HG03066 (cell line): ENCODE measurements around the gene CCDC27.

Experiments
- ATAC-seq: cut with Tn5 transposase; IDR thresholded peaks from one replicate; pipeline ENCODE4 v1.9.1; 2021; ENCODE audit warnings: low read depth; ENCODE audit not compliant: unreplicated experiment

The CCDC27 gene

GRCh38 chr1:3773572-3774275 lies 21.5 kb downstream of the CCDC27 start:
- no peak for ATAC-seq

GRCh38 chr1:3774276-3774945 lies 22.2 kb downstream of the CCDC27 start:
- ATAC-seq, result no peak

GRCh38 chr1:3774946-3775489 lies 22.8 kb downstream of the CCDC27 start:
- ATAC-seq, result no peak

GRCh38 chr1:3775490-3776230 lies 23.4 kb downstream of the CCDC27 start:
- no peak for ATAC-seq

- ATAC-seq, result no peak
Measured at GRCh38 chr1:3776231-3776961, 24.1 kb downstream of the CCDC27 start.

GRCh38 chr1:3777078-3777547 lies 24.9 kb downstream of the CCDC27 start:
- ATAC-seq, result no peak

GRCh38 chr1:3777647-3778589 lies 25.7 kb downstream of the CCDC27 start:
- no peak for ATAC-seq

- no peak for ATAC-seq
Measured at GRCh38 chr1:3778590-3779264, 26.5 kb downstream of the CCDC27 start.

GRCh38 chr1:3779265-3779911 lies 27.1 kb downstream of the CCDC27 start:
- no peak for ATAC-seq

- ATAC-seq, result no peak
Measured at GRCh38 chr1:3779912-3780416, 27.7 kb downstream of the CCDC27 start.

GRCh38 chr1:3780901-3781300 lies 28.7 kb downstream of the CCDC27 start:
- ATAC-seq, result no peak

- no peak for ATAC-seq
Measured at GRCh38 chr1:3783651-3784474, 31.6 kb downstream of the CCDC27 start.

- ATAC-seq, result no peak
Measured at GRCh38 chr1:3785045-3785444, 32.8 kb downstream of the CCDC27 start.

GRCh38 chr1:3785456-3786157 lies 33.4 kb downstream of the CCDC27 start:
- ATAC-seq, result no peak

GRCh38 chr1:3786468-3787348 lies 34.5 kb downstream of the CCDC27 start:
- ATAC-seq, result no peak

- no peak for ATAC-seq
Measured at GRCh38 chr1:3787349-3787715, 35.1 kb downstream of the CCDC27 start.
